Subcutaneous adipose tissue (tissue), 4 donors: ENCODE data around the gene PEX11B. TPM values are rescaled to one million over a fixed set of nuclear protein-coding genes. Genes with fewer than 3 reads are reported as not detected.

ENCODE experiments used
- CTCF ChIP-seq: fragments of 450-650 bp; IDR thresholded peaks from one replicate; pipeline ENCODE4 v1.5.1; 2016; ENCODE audit warnings: low read depth, mild to moderate bottlenecking, control low read depth, antibody characterized with exemption, moderate library complexity
- total RNA-seq, 4 donors: library from RNA; depleted of rRNA; stranded (reverse); fragments of >200 nt; gene quantifications; one replicate each; pipeline ENCODE4 v1.1.0, GENCODE V29; 2016

The PEX11B gene
- total RNA-seq, 4 donors from 2014 or later, result 17.0 to 21.1 (median 20.3) TPM

GRCh38 chr1:145897969-145898368 lies 20.5 kb downstream of the PEX11B start:
- TF ChIP-seq CTCF, result no peak

- no peak for TF ChIP-seq CTCF
These were observed 23.0 kb downstream of the PEX11B start for GRCh38 chr1:145895471-145895870.

GRCh38 chr1:145893306-145894055 lies 25.0 kb downstream of the PEX11B start:
- TF ChIP-seq CTCF, result no peak

- TF ChIP-seq CTCF, result no peak
These were observed 25.9 kb downstream of the PEX11B start for GRCh38 chr1:145892486-145893087.

GRCh38 chr1:145891587-145892485 lies 26.7 kb downstream of the PEX11B start:
- no peak for TF ChIP-seq CTCF

- TF ChIP-seq CTCF, result no peak
These were observed 27.4 kb downstream of the PEX11B start for GRCh38 chr1:145891143-145891542.

GRCh38 chr1:145889722-145890121 lies 28.8 kb downstream of the PEX11B start:
- TF ChIP-seq CTCF, result no peak
